GM10266 (cell line): ENCODE measurements around the gene TEX26.

ENCODE experiments used
- DNase-seq: peaks from one replicate; pipeline ENCODE4 v3.0.0; 2012; ENCODE audit errors: extremely low spot score
- TF ChIP-seq, protein P1 (sequence below): IDR thresholded peaks from 2 replicates; pipeline ENCODE4 v1.5.1; 2012; ENCODE audit warnings: mild to moderate bottlenecking, low read depth; ENCODE audit not compliant: control insufficient read depth, insufficient read depth; ENCODE audit errors: missing control alignments

The TEX26 gene

GRCh38 chr13:30898070-30898469 is 34.4 kb upstream of the TEX26 start:
- no peak for DNase-seq
- TF ChIP-seq, protein P1, sequence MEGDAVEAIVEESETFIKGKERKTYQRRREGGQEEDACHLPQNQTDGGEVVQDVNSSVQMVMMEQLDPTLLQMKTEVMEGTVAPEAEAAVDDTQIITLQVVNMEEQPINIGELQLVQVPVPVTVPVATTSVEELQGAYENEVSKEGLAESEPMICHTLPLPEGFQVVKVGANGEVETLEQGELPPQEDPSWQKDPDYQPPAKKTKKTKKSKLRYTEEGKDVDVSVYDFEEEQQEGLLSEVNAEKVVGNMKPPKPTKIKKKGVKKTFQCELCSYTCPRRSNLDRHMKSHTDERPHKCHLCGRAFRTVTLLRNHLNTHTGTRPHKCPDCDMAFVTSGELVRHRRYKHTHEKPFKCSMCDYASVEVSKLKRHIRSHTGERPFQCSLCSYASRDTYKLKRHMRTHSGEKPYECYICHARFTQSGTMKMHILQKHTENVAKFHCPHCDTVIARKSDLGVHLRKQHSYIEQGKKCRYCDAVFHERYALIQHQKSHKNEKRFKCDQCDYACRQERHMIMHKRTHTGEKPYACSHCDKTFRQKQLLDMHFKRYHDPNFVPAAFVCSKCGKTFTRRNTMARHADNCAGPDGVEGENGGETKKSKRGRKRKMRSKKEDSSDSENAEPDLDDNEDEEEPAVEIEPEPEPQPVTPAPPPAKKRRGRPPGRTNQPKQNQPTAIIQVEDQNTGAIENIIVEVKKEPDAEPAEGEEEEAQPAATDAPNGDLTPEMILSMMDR, result no peak

DNA sequence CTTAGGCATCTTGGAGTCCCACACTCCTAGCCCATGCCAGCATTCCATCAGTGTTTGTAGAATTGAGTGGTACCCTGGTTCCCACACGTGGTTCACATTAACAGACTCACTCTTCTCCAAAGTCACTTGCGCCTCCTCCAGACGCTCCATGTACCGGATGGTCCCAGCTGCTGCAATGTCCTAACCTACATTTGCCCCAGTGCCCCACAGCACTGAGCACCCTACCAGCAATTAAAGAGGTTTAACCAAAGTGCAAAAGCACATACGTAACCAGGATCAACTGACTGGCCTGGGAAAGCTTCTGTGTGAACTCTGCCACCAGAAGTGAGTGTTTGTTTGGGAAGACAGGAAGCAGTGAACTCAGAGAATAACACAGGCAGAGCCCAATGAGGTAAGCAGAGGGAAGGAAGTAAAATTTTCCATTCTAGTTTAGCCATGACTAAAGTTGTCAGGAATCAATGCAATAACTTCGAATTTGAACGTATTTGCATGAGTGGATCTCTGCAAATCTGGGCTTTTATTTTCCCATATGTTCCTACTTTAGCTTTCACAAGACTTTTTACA is 33.7 kb upstream of the TEX26 start:
- TF ChIP-seq, protein P1, result no peak
- no peak for DNase-seq

DNA sequence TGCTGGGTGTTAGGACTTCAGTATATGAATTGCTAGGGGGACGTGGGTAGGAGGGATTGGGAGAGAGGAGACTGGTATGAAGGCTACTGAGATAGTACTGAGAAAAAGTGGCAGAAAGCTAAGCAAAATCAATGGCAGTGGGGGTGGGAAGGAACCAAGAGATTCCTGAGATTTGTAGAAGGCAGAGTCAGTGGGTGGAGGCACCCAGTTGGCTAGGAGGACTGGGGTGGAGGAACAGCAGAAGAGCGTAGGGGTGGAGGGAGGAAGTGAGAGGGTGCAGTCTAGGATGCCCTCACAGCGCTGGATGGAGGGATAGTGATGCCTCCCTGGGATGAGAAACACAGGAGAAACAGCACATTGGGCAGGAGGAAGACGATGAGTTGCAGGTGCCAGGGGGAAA is 32.0 kb upstream of the TEX26 start:
- DNase-seq, result no peak
- TF ChIP-seq, protein P1, result no peak

GRCh38 chr13:30900952-30901749 is 31.3 kb upstream of the TEX26 start:
- no peak for DNase-seq
- TF ChIP-seq, protein P1, result no peak

DNA sequence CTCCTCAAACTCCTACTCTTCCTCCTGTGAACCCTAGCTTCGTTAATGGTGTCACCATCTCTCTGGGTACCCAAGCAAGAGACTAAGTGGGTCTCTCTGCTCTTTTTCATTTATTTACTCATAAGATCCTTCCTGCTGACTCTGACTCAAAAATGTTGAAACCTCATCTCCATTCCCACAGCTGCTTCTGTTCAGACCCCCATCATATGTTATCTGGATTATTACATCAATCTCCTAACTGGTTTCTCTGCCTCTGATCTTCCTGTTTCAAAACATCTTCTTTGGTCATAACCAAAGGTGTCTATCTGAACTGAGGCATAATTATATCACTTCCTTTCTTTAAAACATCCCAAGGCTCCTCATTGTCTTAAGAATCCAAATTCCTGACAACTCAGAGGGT is 28.4 kb upstream of the TEX26 start:
- no peak for DNase-seq
- TF ChIP-seq, protein P1, result no peak

GRCh38 chr13:30905932-30906383 is 26.5 kb upstream of the TEX26 start, which contains the start of gene MEDAG:
MEDAG (plus strand) TSS chr13:30906271; CDS start chr13:30906516, 245 bp downstream.
- no peak for DNase-seq
- TF ChIP-seq, protein P1, result no peak

- DNase-seq, result no peak
- TF ChIP-seq, protein P1, result no peak
Measured at GRCh38 chr13:30906411-30907051, 25.9 kb upstream of the TEX26 start.
